Medulla oblongata (tissue), 1 donor: ENCODE results near the gene NUTM1.
"Not testable (repeated sequence)": the region's sequence is repeated elsewhere in the genome, so short reads cannot be mapped to it uniquely, and the experiment has no call there.

Source experiments
- DNase-seq: peaks from one replicate; pipeline ENCODE4 v3.0.0-alpha.2; 2015; ENCODE audit errors: extremely low spot score

Gene NUTM1

DNA sequence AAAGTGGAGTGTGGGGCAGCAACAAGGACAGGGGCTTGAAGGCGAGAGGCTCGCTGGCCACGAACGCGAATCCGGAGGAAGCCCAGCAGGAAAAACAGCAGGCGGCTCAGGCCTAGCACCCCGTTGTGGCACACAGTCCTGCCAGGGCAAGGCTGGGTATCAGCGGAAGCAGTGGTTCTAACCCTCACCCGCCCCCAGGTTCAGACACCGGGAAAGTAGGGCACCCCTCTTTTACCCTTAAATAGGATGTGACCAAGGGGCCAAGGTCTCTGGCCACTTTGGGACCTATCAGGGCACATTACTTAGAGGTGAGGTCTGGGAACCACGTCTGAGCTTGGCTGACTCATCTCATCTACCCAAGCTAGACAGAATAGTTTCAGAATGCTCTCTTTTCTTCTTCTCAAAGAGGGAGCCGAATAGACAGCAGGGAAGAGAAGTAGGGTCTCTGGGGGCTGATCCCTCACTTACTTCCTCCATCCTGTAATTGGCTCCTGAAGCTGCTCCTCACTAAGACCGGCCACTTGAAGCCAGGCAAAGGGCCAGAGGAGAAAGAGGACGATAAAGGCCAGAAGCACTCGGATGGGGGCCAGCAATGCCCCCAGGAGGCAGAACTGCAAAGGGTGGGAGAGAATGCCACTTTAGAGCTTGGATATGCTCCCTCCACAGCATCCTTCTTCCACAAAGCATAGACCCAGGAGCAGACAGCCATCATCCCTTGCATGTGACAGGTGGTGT lies 22.1 kb downstream of the NUTM1 start:
- peak; percentile 9 for DNase-seq

DNA sequence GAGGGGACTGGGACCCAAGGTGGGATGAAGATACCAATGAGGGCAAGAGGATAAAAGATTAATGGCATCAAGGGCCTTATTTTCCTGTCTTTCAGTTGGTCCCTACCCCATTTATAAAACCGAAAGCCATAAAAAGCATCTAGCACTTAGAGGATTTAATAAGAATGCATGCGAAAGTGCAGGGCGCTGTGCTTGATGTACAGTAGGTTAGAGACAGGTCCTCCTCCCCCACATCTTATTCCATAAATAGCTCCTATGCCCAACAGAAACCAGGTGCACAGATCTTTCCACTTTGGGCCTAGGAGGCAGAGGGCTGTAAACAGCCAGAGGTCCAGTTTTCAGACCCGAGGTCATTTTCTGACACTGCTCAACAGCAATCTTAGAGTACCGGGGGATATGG lies 22.7 kb downstream of the NUTM1 start:
- DNase-seq: no peak

- DNase-seq: peak; percentile 53
Observed at GRCh38 chr15:34366271-34367065, 23.4 kb downstream of the NUTM1 start.

DNA sequence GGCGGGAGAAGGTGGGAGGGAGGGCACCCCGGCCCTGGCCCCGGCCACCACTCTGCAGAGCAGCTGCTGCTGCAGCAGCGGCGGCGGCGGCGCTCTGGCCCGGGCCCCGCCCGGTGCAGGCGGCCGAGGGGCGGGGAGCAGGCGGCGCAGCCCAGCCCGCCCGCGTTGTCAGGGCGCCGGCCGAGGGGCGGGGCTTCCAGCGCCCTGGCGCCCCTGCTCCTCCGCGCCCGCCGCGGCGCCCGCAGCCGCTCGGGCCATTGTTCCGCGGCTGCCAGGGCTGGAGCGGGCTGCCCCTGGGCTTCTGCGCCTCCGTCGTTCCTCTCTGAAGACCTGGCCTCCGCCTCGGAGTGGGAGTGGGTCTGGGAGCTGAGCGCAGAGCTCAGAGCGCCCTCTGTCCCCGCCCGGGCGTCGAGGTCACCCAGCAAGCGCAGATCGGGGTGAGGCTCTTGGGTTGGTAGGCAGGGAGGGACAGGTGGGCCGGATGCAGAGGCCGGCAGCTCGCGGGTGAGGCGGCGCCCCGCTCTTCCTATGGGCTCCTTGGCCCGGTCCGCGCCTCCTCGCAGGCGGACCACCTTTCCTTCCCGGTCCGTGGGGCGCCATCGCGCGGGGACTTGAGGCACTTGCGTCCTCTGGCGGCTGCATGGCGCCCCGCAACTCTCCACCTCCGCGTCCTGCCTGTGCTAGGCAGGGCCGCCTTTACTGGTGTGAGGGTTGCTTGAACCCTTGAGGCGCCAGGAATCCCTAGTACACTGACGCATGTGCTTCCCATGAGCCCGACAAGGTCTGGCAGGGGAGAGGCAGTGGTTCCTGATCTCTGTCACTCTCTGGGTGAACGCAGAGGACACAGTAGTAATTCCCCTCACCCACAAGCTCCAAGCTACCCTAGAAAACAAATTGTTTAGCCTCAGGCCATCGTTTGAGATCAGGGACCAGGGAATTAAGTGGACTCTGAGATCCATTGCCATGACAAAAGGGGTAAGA lies 24.3 kb downstream of the NUTM1 start, which contains the start of gene LPCAT4:
TSS of gene LPCAT4 (minus strand) at position 96 of the 981 bp plus-strand sequence. CDS start 96 bp downstream, outside the sequence.
- DNase-seq: peak; percentile 94

DNA sequence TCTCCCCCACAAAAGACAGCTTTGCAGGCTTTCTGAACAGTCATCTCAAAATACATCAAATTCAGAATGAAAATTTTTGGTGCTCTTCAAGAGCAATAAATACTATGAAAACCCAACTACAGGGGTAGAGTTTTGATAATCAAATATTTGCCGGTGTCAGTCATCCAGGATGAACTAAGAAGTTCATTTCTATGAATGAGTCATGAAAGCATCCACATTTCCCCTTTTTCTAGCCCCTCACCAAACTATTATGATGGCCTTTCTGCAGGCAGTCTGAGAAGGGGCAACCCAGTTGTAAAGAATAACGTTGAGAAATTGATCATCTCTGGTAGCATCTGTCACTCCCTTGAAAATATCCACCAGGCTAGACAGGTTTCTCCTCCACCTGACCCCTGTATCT lies 27.0 kb downstream of the NUTM1 start:
- no peak for DNase-seq

DNA sequence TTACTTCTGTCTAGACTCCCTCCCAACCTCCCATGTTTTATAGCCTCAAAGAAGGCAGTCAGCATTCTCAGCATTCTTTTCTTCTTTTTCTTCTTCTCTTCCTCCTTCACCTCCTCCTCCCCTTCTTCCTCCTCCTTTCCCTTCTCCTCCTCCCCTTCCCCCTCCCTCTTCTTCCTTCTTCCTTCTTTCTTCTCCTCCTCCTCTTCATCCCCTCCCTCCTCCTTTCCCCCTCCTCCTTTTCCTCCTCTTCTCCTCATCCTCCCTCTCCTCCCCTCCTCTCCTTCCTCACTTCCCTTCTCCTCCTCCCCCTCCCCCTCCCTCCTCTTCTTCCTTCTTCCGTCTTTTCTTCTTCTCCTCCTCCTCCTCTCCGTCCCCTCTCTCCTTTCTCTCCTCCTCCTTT lies 27.5 kb downstream of the NUTM1 start:
- DNase-seq: no peak

- no peak for DNase-seq
Observed at GRCh38 chr15:34373951-34374350, 30.8 kb downstream of the NUTM1 start.

- no peak for DNase-seq
Observed at GRCh38 chr15:34374816-34375215, 31.7 kb downstream of the NUTM1 start.

DNA sequence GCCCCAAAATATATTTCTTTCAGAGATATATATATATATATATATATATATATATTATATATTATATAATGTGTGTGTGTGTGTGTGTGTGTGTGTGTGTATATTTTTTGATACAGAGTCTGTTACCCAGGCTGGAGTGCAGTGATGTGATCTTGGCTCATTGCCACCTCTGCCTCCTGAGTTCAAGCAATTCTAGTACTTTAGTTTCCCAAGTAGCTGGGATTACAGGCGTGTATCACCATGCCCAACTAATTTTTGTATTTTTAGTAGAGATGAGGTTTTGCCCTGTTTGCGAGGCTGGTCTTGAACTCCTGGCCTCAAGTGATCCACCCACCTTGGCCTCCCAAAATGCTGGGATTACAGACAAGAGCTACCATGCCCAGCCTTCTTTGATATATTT lies 32.4 kb downstream of the NUTM1 start:
- DNase-seq: not testable (repeated sequence)

DNA sequence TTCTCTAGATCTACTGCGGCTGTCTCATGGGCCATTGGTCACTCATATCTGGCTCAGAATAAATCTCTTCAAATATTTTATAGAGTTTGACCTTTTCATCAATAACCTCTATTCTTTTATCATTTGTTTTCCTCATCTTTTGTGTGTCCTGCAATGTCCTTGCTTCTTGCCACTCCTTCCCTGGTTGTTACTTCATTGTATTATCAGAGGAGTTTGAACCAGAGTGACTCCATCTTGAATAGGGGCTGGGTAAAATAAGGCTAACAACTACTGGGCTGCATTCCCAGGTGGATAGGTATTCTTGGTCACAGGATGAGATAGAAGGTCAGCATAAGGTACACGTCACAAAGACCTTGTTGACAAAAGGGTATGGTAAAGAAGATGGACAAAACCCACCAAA lies 33.7 kb downstream of the NUTM1 start:
- no peak for DNase-seq

DNA sequence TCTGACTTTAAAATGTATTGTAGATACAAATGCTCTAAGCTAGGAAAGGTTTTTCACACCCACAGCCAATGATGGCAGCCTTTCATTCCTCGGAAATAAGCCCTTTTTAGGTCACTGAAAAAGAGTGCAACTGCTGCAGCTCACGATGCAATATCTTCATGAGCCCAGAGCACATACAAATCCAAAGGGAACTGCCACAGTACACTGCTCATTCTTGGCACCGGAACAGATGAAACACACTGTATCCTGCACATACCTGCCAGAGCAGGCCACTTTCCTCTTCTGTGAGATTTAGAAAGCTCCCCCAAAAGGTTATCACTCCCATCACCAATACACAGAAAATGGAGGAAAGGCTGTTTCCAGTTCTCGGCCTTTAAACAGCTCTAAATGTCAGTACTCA lies 37.4 kb downstream of the NUTM1 start:
- not testable (repeated sequence) for DNase-seq

DNA sequence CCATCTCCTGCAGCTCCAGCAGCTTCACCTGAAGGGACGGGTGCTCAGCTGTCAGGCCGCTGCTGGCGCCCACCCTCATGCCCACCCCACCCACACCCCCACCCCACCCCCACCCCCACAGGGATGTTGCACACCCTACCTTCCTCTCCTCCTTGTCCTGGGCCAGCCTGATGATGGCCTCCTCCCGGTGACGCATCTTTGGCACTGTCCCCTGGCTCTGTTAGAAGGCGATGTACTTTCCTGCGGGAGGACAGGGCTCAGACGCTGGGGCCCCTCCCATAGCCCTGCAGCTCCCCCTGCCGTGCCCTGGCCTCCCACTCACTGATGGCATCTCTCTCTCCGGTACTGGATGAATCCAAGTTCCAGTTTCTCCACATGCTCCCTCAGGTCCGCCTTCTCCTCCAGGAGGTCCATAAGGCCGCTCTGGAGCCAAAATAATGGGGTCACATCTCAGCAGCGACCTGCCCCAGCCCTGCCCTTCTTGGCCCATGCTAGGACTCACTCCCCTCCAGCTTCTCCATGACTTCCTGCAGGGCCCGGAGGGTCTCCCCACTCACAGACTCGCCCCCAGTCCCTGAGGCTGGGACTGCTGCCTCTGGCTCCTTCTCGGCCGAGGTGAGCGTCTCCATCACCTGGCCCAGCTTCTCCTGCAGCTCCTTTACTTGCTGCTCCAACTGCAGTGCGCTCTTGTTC lies 38.9 kb downstream of the NUTM1 start:
- DNase-seq: not testable (repeated sequence)

DNA sequence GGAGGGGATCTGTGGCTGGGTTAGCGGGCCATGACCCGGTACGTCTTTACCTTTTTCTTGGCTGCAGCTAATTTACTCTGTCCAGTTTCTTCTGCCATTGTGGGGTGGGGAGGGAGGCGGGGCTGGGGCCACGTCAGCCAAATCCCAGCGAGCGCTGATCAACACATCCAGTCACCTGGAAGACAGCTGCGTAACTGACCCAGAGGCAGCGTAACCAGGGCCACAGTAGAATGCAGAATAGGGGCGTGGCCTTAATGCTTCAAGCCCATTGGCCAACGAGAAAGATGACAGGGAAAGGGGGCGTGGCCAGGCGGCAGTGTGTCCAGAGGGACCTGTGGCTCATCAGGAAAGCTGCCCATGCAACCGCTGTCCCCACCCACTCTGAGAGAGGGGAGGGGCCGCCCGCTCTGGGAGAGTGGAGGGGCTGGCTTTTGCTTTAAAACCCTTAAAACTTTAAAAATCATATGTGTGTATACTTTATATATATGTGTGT lies 46.5 kb downstream of the NUTM1 start:
- DNase-seq: not testable (repeated sequence)

DNA sequence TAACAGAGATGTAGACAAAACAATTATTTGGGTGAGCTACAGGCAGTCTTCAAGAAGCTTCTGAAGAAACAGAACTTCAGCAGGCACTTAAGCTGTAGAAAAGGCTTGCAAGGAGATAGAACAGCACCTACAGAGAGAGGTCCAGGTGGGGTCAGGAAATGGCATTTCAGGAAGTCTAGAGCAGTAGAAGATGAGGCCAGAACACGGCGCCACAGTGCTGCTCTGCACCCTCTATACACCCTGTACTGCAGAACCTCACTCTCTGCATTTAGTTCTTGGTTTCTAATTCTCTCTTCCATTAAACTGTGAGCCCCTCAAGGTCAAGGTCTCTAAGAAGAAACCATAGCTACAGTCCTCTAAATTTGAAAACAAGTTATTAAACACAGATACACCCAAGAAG lies 49.9 kb downstream of the NUTM1 start:
- not testable (repeated sequence) for DNase-seq

DNA sequence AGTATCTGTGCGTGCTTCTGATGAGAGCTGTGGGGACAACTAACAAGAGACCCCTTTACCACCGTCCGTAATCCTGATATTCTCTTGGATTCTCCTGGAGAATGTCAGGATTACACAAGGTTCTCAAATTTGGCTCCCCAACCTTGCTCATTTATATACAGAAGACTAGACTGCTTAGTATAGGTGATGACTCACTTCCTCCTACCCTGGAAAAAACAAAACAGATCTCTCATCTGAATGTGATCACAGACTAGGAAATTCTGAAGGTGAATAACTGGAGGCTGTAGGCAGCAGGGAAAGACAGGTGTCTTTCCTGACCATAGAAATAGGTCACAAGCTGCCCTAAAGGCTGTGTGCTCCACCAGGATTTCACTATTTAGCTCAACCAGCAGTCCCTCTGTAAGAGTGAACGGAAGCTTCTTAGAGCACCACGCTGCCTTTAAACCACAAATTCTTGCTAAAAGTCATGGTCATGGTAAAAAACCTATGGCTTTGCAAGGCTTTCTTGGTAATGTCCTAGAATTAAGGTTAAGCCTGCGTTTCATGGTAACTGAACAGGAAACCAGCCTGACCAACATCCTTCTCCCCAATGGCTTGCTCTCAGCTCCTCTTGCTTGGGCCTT lies 54.6 kb downstream of the NUTM1 start:
- not testable (repeated sequence) for DNase-seq

GRCh38 chr15:34403160-34403598 lies 60.1 kb downstream of the NUTM1 start:
- DNase-seq: not testable (repeated sequence)

GRCh38 chr15:34403899-34404298 lies 60.8 kb downstream of the NUTM1 start:
- DNase-seq: not testable (repeated sequence)
